CD4-positive, alpha-beta T cell treated with Interleukin-15 for 1 hour (primary cell): ENCODE data around the gene FBXO7.

Experiments used
- DNase-seq: peaks from one replicate; pipeline ENCODE4 v3.0.0-alpha.2; 2020

FBXO7 gene

DNA sequence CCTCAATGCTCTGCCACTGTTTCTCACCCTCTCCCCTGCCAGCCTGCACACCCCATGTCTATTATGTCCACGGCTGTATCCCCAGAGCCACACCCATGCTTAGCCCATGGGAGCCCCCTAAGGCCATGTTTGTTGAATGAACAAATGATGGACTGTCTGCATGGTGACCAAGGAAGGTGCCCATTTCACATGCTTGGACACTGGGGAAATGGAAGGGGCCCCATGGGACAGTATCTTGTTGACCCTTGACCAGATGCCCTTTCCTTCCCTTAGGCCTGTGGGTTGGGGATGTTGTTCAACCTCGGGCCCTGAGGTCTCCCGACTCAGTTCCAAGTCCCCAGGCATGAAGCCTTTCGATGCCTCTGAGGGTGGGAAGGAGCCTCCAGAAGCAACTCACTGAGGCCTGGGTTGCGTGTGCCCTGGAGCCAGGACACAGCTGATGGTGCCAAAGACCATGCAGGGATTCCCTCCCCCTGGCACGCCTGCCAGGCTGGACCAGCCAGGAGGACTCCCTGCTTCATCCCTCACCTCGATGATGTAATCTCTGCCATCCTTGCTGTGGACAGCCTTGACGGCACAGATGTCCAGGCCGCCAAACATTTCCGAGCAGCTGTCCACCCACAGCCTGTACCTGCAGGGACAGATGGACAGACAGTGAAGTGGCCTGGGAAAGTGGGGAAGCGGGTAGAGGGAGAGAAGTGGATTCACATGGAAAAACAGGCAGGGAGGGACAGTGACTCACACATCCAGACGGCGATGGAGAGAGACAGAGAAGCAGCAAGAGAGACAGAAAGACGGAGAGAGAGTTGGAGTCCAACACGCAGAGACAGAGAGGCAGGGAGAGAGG, 58.9 kb downstream of the FBXO7 start:
- no peak for DNase-seq

DNA sequence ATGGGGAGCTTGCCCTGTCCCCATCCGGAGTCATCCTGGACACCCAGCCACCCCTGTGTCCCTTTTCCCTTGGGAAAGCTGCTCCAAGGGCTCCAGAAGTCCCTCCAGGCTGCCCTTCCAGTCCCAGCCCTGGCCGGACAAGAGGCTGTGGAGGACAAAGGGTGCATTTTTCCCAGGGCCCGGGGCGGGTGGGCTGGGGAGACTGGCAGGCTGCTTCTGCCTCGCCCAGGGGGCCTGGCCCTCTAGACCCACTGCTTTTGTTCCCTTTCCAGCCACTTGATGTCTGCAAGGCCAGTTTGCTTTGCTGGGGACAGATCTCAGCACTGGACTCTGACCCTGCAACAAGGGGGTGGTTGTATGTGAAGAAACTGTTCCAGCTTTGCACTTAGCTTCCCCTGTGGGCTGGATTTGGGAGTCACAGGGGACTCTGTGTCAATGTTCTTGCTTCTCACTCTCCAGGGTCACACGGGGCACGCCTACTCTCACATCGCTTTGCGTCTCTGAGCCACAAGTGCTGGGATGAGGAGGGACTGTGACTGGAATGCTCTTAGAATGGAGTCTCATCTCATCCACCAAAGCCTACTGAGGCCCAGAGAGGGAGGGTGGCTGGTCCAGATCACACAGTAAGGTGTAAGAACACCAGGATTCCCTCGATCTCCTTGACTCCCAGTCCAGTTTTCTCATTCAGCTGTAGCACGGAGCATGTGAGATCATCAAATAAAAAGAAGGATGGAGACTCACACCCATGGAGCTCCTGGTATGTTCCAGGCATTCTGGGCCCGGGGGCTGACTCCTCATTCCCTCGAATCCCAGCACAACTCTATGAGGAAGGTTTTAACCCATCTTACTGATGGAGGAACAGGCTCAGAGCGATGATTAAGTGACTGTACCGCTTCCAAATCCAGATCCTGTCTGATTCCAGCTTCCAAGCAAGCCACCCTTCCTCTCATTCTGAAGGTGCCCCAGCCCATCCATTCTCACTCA, 59.9 kb downstream of the FBXO7 start:
- no peak for DNase-seq

DNA sequence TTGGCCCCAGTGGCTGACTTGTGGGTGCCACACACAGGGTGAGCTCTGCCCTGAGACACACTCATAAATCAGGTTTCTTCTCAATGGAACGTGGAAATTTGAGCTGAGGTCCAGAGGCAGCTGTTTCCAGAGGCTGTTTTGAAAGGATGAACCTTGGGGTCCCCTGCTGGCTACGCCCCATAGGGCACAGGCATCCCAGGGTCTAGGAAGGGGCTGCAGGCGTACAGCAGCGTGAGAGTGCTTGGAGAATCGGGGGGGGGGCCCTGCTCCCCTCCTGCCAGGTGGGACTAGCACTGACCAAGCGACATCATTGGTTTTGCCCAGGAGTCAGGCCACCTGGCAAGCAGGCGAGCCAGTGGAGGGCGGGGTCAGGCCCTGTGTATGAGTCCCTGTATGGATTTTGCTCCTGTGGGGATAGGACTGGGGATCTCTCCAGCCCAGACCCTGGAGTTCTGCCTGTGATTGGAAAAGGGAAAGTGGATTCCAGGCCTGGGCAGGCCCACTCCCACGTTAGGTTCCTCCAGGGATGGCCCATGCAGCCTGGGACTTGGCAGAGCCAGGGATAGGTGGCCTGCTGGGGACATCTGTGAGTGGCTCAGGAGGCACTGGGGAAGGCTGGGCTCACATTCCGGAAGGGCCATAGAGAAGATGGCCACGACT, 61.0 kb downstream of the FBXO7 start:
- no peak for DNase-seq

DNA sequence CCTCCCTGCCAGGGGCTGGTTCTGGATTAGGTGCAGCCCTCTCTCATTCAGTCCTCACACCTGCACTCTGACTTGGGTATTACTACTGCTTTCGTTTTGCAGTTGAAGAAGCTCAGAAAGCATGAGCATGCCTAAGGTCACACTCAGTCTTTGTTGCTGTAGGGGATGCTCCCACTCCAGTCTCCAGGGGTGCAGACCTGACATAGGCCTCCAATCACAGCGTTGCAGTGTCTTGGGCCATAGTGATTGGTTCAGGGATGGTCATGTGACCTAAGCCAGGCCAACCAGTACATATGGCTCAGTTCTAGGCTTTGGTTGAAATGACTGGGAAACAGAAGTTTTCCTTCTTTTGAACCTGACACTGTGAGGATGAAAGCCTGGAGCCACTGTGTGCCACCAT, 61.7 kb downstream of the FBXO7 start:
- DNase-seq: no peak

DNA sequence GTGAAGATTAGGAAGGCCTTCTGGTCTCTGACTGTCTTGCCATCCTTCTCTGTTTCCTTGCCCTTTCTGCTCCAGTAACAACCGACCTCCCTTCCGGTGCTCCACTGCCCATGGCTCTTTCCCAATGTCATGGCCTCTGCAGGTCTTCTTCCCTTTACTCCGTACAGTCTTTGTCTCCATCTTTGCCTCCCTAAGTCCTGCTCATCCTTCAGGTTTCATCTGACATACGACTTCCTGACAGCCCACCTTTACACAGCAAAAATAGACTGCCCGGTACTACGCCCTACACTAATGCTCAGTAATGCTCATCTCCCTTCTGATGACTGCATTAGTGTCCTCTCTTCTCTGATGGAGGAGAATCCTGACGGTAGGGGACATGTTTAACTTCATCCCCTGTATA, 63.9 kb downstream of the FBXO7 start:
- DNase-seq: no peak

DNA sequence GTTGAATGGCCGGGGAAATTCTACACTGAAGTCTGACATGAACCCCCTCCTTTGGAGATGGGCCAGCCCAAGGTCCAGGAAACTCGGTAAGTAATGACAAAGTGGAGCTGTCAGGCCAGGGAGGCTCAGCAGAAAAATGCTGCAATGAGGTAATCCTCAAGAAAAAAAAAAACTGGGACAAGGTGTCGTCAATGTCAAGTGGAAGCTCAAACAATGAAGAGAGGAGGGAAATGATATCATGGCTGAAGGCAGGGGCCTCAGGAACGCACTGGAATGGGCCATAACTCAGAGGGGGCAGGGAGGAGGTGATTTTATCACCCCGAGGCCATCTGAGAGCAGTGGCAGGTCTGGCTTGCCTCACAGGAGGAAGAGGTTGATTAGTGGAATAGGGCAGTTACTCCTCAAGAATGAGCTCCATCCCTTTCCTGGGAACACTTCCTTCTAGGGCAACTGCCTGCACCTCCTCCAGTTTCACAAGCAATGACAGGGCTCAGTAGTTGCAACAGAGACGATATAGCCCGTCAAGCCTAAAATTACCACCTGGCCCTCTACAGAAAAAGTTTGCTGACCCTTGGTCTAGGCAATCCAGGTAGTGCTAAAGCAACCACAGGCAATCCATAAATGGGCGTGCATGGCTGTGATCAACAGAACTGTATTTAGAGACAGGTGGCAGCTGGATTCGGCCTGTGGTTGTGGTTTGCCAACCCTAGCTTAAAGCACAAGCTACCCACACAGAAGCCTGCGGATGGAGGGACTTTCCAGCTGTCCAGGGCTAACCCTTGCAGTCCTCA, 65.2 kb downstream of the FBXO7 start:
- DNase-seq: no peak

DNA sequence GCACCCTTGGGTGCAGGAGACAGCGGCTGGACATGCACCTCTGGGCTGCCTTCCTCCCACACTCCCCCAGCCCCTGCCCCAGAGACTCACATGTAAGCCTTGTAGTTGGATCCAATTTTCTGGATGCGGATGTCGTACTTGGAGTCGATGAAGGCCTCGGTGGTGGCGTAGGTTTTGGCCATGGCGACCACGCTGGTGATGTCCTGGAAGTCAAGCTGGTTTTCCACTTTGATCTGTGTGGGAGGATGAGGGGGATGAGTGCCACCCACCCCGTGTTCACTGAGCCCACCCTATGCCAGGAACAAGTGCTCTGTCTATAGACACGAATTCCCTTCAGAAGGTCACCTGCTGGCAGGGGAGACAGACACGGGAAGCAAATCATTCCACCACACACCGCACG, 66.9 kb downstream of the FBXO7 start:
- DNase-seq: no peak

DNA sequence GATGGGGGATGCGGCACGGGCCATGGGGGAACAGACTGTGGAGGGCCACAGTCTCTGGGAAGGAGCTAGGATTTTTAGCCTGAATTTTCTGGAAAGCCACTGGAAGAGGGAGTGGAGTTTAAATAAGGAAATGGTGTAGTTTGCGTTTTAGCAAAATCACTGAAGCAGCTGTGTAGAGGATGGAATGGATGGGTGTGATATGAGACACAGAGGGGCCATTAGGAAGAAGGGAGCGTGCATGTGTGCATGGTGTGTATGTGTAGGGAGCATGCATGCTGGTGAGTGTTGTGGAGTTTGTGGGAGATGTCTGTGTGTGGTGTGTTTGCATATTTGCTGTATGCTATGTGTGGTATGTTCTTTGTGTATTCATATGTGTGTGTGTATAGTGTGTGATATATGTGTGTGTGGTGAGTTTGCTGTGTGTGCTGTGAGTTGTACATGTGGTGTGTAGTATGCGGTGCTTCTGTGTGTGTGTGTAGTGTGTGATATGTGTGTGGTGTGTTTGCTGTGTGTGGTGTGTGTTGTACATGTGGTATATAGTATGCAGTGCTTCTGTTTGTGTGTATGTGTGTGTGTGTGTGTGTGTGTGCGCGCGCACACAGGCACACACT, 67.6 kb downstream of the FBXO7 start:
- DNase-seq: no peak

DNA sequence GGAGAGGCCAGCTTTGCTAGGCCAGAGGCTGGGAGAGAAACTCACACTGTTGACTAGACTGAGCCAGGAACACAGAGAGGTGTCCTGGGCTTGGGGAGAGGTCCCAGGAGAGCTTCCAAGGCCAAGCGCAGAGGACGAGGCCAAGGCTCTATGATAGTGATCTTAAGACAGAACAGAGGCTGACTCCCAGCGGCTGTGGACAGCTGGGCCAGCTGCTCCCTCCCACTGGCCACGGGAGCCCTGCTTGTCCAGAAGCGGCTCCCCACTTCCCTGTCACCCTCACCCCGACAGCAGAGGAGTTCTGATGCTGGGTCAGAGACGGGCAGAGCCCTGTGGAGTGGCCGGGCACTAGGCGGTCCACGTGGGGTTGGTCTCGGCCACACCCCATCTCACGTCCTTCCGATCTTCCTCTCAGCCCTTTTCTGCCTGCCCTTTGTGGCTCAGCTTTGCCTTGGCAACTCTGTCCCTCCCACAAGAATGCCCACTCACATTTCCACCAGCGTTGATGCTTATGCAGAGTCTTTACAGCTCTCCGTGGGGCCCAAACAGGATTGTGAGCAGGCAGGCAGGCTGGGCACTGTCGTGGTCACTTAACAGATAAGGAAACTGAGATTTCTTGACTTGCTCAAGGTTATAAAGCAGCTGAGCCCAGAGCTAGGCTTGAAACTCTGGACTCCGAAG, 68.2 kb downstream of the FBXO7 start:
- DNase-seq: no peak

DNA sequence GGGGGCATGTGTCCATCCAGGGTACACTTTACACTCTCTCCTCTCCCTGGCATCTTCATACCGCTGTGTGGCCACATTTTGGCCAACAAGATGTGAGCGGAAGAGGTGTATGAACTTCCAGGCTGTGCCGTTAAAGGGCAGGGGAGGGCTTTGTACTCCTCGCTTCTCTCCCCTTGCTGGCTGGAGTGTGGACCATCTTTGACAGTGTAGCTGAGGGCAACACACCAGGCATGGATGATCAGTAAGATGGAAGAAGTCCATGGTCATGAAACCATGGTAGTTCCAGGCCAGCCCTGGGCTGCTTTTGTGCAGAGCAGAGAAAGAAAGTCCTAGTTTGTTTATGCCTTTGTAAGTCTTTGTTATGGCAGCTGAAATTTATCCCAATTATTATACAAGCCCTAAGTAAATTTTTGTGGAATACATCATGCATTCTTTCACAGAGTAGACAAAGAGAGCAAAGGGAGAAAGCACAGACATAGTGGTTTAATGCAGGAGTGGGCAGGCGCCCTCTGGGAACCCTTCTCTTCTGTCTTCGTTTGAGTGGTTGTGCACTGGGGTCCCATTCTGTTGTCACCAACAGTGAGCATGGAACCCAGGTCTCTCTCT, 70.4 kb downstream of the FBXO7 start:
- DNase-seq: no peak

DNA sequence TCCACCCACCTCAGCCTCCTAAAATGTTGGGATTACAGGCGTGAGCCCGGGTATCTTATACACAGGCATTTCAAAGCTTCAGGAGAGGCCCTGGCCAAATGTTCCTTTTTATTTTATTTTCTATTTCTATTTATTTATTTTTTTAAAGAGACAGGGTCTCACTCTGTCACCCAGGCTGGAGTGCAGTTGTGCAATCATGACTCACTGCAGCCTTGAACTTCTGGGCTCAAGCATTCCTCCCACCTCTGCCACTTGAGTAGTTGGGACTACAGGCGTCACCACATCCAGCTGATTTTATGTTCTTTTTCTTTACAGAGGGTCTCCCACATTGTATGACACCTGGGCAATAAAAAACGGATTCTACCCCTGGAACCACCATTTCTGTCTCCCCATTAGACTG, 71.2 kb downstream of the FBXO7 start:
- no peak for DNase-seq

DNA sequence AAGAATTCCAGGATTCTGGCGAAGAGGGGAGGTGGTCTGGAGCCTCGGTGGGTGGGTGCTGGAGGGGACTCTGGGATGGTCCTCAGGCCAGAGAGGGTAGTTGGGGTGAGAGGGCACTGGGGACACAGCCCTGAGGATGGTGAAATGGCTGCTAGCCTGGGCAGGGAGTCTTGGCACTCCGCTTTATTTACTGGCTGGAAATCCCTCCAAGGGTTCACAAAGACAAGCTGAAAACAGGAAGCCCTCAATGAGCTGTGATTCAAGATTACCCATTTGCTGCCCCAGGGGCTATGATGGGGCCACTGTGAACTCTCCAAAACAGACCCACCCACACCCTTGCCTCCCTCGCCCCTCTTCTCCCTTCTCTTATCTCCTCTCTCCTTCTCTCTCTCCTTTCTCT, 71.9 kb downstream of the FBXO7 start:
- DNase-seq: no peak

DNA sequence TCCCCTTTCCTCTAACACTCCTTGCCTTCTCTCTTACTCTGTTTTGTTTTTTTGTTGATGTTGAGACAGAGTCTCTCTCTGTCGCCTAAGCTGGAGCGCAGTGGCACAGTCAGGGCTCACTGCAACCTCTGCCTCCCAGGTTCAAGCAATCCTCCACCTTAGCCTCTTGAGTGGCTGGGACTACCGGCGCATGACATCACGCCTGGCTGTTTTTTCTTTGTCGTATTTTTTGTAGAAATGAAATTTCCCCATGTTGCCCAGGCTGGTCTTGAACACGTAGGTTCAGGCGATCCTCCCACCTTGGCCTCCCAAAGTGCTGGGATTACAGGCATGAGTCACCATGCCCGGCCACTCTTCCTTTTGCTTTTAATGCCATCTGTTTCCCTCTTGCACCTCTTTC, 72.3 kb downstream of the FBXO7 start:
- DNase-seq: no peak

DNA sequence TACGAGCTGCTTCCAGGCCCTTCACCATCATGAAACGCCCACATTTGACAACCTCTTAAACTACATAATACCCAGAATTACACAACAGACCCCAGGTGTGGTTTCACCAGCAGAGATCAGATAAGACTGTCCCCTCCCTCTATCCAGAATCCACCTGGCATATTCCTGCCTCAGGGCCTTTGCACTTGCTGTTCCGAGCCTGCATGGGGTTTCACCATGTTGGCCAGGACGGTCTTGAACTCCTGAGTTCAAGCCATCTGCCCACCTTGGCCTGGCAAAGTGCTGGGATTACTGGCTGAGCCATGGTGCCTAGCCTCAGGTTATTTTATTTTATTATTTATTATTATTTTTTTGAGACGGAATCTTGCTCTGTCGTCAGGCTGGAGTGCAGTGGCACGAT, 73.4 kb downstream of the FBXO7 start:
- no peak for DNase-seq
